Central memory CD4-positive, alpha-beta T cell (primary cell): Measurements from ENCODE around the gene RCBTB2.
"Not testable (repeated sequence)": the region's sequence is repeated elsewhere in the genome, so short reads cannot be mapped to it uniquely, and the experiment has no call there.

Experiments used
- DNase-seq: peaks from one replicate; pipeline ENCODE4 v3.0.0; 2022
- total RNA-seq, 3 experiments: gene quantifications; one replicate each; lab custom pipeline; 2026; lab: John Stamatoyannopoulos, UW

The RCBTB2 gene
- 5.6 to 67.2 (median 28.4) reads per million in 3 experiments for total RNA-seq

GRCh38 chr13:48532506-48533499, at the start of gene RCBTB2:
Gene RCBTB2, minus strand, starts transcription at chr13:48533080. Its CDS starts 11,141 bp downstream, at chr13:48521939.
- peak; percentile 98 for DNase-seq

GRCh38 chr13:48582084-48582483, 49.2 kb upstream of the RCBTB2 start:
- no peak for DNase-seq

GRCh38 chr13:48580896-48581295, 48.0 kb upstream of the RCBTB2 start:
- DNase-seq = no peak

GRCh38 chr13:48580185-48580803, 47.4 kb upstream of the RCBTB2 start:
- DNase-seq = peak; percentile 65

GRCh38 chr13:48579919-48580180, 47.0 kb upstream of the RCBTB2 start:
- DNase-seq = not testable (repeated sequence)

- no peak for DNase-seq
These were observed 46.5 kb upstream of the RCBTB2 start for GRCh38 chr13:48579165-48579918.

- DNase-seq = no peak
These were observed 45.8 kb upstream of the RCBTB2 start for GRCh38 chr13:48578516-48579164.

- no peak for DNase-seq
These were observed 43.6 kb upstream of the RCBTB2 start for GRCh38 chr13:48576448-48577010.

- DNase-seq = no peak
These were observed 42.2 kb upstream of the RCBTB2 start for GRCh38 chr13:48575031-48575430.

GRCh38 chr13:48574041-48574796, 41.3 kb upstream of the RCBTB2 start:
- DNase-seq = no peak

- no peak for DNase-seq
These were observed 40.5 kb upstream of the RCBTB2 start for GRCh38 chr13:48573213-48574007.

GRCh38 chr13:48571126-48571913, 38.4 kb upstream of the RCBTB2 start:
- DNase-seq = no peak

- DNase-seq = no peak
These were observed 37.4 kb upstream of the RCBTB2 start for GRCh38 chr13:48570216-48570828.

GRCh38 chr13:48569104-48569666, 36.3 kb upstream of the RCBTB2 start:
- no peak for DNase-seq

- no peak for DNase-seq
These were observed 35.7 kb upstream of the RCBTB2 start for GRCh38 chr13:48568370-48569103.

- DNase-seq = no peak
These were observed 34.9 kb upstream of the RCBTB2 start for GRCh38 chr13:48567515-48568369.

- no peak for DNase-seq
These were observed 31.2 kb upstream of the RCBTB2 start for GRCh38 chr13:48564056-48564455.
